Activated CD4-positive, alpha-beta memory T cell treated with anti-CD3 and anti-CD28 coated beads, Interleukin-2, amount 10 ng/mL, durations not matched to agents 7 days and 5 days (primary cell): Measurements from ENCODE around the gene PDE1C. TPM values are rescaled to one million over a fixed set of nuclear protein-coding genes. Genes with fewer than 3 reads are reported as not detected.

Experiments
- CTCF ChIA-PET: fragments of 350-600 bp; sonication (Branson Sonifier 250); formaldehyde crosslinking; loops from one replicate; lab custom pipeline; 2021; ENCODE audit warnings: antibody characterized with exemption, inconsistent platforms; lab: Charles Lee
- POLR2A ChIA-PET: fragments of 350-600 bp; sonication (Branson Sonifier 250); formaldehyde crosslinking; loops from one replicate; lab custom pipeline; 2021; ENCODE audit warnings: antibody characterized with exemption; lab: Charles Lee
- DNase-seq: peaks from one replicate; pipeline ENCODE4 v3.0.0-alpha.2; 2020
- H3K27ac Mint-ChIP-seq: one replicate; pipeline ENCODE4 v1.8.0; 2021; ENCODE audit warnings: mild to moderate bottlenecking, mixed read lengths
- H3K27me3 Mint-ChIP-seq: one replicate; pipeline ENCODE4 v1.8.0; 2021; ENCODE audit warnings: mixed read lengths
- H3K36me3 Mint-ChIP-seq: one replicate; pipeline ENCODE4 v1.8.0; 2021; ENCODE audit warnings: low read depth, mixed read lengths
- H3K4me1 Mint-ChIP-seq: one replicate; pipeline ENCODE4 v1.8.0; 2021; ENCODE audit warnings: mixed read lengths
- H3K4me3 Mint-ChIP-seq: one replicate; pipeline ENCODE4 v1.8.0; 2021; ENCODE audit warnings: mild to moderate bottlenecking, mixed read lengths
- H3K9me3 Mint-ChIP-seq: one replicate; pipeline ENCODE4 v1.8.0; 2021; ENCODE audit warnings: mixed read lengths
- total RNA-seq, 2 experiments: library from RNA; stranded (reverse); gene quantifications; one replicate each; pipeline ENCODE4 v1.2.3, GENCODE V29; 2021

The PDE1C gene
- total RNA-seq, 2 experiments from 2014 or later, result not detected

DNA sequence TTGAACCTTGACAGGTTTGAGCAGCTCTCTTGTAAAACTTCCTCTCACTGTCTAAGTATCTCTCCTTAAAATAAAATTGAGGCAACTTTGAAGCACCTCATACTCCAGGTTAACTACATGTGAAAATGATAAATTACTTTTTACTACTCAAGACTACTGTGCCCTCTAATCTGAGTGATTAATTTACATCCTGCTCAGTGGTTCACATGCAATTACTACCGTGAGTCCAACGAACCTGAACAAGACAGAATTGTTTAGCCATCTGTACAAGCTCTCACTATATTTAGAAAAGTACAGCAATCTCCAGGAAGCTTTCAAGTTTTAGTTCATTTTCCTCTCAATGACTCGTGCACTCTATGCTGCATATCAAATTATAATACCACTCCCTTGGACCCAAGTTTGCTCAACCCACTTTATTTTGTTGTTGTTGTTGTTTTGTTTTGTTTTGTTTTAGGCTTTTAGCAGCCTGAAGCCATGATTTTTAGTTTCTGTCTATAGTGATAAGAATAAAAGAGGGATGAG is 21.2 kb downstream of the PDE1C start:
- CTCF ChIA-PET, result interaction anchor here (1.4 kb wide), 1 partner anchor 11 kb away, joined by 3 read pairs; no protein-coding TSS in a partner anchor
- no peaks in the 10 kb centered on the region for H3K9me3 Mint-ChIP-seq
- no peak for DNase-seq
- H3K4me3 Mint-ChIP-seq, result no peak overlapping the region
- POLR2A ChIA-PET, result no interaction called here
- no peak overlapping the region for H3K27ac Mint-ChIP-seq
- no peaks in the 10 kb centered on the region for H3K36me3 Mint-ChIP-seq
- no peaks in the 10 kb centered on the region for H3K27me3 Mint-ChIP-seq
- H3K4me1 Mint-ChIP-seq, result no peaks in the 10 kb centered on the region

DNA sequence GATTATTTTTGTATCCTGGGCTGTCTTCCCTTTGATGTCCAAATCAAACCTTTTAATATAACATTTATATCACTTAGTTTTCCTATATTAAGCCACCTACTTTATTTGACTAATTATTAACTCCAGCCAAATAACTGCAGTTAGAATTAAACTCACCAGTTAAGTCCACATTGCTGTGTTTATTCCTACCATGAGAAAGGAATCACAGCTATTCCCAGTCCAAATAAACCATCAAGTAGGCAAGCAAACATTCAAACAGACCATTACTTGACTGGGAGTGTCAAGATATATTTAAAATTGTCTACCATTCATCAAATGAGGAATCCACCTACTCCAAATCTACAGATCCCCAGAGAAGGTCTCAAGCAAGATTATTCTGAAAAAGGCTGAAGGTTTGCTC is 22.4 kb downstream of the PDE1C start:
- Mint-ChIP-seq H3K27ac (no peak overlapping the region), H3K9me3 (peaks cover 4% of the 10 kb centered on the region), H3K4me1 (no peaks in the 10 kb centered on the region), H3K4me3 (no peak overlapping the region), H3K27me3 (no peaks in the 10 kb centered on the region), H3K36me3 (no peaks in the 10 kb centered on the region)
- CTCF ChIA-PET, result interaction anchor here (1.4 kb wide), 1 partner anchor 12 kb away, joined by 3 read pairs; no protein-coding TSS in a partner anchor
- POLR2A ChIA-PET, result no interaction called here
- DNase-seq, result no peak

DNA sequence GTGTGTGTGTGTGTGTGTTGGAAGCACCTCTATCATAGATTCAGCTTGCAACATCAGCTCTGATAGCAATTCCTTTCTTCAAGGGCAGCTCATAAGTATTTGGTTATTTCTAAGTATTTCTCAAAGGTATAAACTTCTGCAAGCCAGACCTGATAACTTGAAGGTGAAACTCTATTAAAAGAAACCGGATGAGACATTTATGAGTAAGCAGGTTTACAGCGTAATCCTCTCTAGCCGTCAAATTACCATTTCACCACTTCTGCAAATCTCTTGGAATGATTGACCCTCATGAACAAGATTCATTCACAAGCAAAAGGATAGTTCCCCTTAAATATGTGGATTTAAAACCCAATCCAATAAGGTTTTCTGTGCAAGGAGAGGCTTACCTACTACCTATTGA is 23.1 kb downstream of the PDE1C start:
- no peaks in the 10 kb centered on the region for H3K27me3 Mint-ChIP-seq
- no peaks in the 10 kb centered on the region for H3K4me1 Mint-ChIP-seq
- CTCF ChIA-PET, result no interaction called here
- POLR2A ChIA-PET, result no interaction called here
- no peak for DNase-seq
- no peaks in the 10 kb centered on the region for H3K36me3 Mint-ChIP-seq
- no peak overlapping the region for H3K27ac Mint-ChIP-seq
- peaks cover 4% of the 10 kb centered on the region for H3K9me3 Mint-ChIP-seq
- H3K4me3 Mint-ChIP-seq, result no peak overlapping the region

- peaks cover 4% of the 10 kb centered on the region for H3K9me3 Mint-ChIP-seq
- no peak overlapping the region for H3K4me3 Mint-ChIP-seq
- no peaks in the 10 kb centered on the region for H3K4me1 Mint-ChIP-seq
- H3K27me3 Mint-ChIP-seq, result no peaks in the 10 kb centered on the region
- ChIA-PET CTCF (no interaction called here), POLR2A (no interaction called here)
- no peaks in the 10 kb centered on the region for H3K36me3 Mint-ChIP-seq
- no peak for DNase-seq
- H3K27ac Mint-ChIP-seq, result no peak overlapping the region
Observed at GRCh38 chr7:32045228-32045627, 25.0 kb downstream of the PDE1C start.

DNA sequence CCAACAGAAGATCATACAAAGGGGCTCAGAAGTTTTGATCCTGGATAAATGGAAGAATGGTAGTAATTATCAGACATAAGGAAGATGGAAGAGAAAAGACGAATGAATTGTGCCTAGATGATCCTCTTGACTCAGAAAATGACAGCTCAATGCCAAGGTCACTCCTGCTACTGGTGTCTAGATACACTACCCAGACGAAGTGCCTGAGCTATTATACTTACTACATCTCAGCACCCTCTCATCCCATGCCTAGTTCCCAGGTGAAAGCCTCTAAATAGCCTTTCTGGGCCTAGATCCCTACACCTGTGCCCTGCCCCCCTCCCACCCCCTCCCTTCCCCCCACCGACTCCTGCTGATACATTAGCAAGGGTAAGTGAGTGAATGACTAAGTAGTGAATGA is 25.5 kb downstream of the PDE1C start:
- Mint-ChIP-seq H3K4me3 (no peak overlapping the region), H3K36me3 (no peaks in the 10 kb centered on the region), H3K27ac (no peak overlapping the region), H3K27me3 (no peaks in the 10 kb centered on the region), H3K9me3 (peaks cover 4% of the 10 kb centered on the region), H3K4me1 (no peaks in the 10 kb centered on the region)
- ChIA-PET POLR2A (no interaction called here), CTCF (no interaction called here)
- DNase-seq, result no peak

DNA sequence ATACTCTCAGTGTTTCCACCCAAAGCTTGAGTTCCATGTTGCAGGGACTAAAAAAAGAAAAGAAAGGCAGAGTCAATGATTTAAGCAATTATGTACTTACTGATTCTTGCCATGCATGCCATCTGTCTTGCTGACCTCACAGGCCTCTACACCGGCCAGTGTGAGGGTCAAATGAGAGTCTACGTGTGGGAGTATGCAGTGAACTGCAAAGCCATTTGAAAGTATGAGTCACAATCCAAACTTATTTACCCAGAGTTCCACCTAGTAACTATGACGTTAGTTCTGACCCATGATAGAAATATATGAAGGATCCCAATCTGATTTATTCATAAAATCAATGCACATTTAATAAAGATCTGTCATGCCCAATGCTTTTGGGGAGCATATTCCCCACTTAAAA is 26.5 kb downstream of the PDE1C start:
- no peak for DNase-seq
- H3K9me3 Mint-ChIP-seq, result peaks cover 4% of the 10 kb centered on the region
- no peaks in the 10 kb centered on the region for H3K27me3 Mint-ChIP-seq
- CTCF ChIA-PET, result no interaction called here
- H3K4me1 Mint-ChIP-seq, result no peaks in the 10 kb centered on the region
- no peak overlapping the region for H3K27ac Mint-ChIP-seq
- no peaks in the 10 kb centered on the region for H3K36me3 Mint-ChIP-seq
- POLR2A ChIA-PET, result no interaction called here
- no peak overlapping the region for H3K4me3 Mint-ChIP-seq

DNA sequence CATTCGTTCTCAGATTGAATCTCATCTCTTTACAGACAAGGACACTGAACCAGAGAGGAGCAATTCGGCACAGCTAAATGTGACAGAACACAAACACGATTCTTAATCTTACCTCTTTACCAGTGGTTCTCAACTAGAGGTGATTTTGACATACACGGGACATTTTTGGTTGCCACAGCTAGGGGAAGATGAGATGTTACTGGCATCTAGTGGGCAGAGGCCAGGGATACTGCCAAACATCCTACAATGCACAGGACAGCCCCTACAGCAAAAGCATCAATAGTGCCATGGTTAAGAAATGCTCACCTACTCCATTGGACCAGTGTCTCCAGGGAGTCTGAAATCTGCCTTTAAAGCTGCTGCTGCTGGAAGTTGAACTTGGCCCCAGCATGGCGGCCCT is 27.3 kb downstream of the PDE1C start:
- no peaks in the 10 kb centered on the region for H3K4me1 Mint-ChIP-seq
- ChIA-PET POLR2A (no interaction called here), CTCF (no interaction called here)

GRCh38 chr7:32039000-32039756 is 31.0 kb downstream of the PDE1C start:
- Mint-ChIP-seq H3K36me3 (no peaks in the 10 kb centered on the region), H3K4me3 (no peak overlapping the region), H3K27me3 (no peaks in the 10 kb centered on the region), H3K4me1 (peaks cover 11% of the 10 kb centered on the region), H3K27ac (no peak overlapping the region), H3K9me3 (peaks cover 7% of the 10 kb centered on the region)
- CTCF ChIA-PET, result interaction anchor here (0.6 kb wide), 1 partner anchor 387 kb away, joined by 3 read pairs; no protein-coding TSS in a partner anchor
- POLR2A ChIA-PET, result no interaction called here
- DNase-seq, result no peak

More for the DNA sequence above, 27.3 kb downstream of the PDE1C start:
- Mint-ChIP-seq H3K4me3 (no peak overlapping the region), H3K9me3 (peaks cover 4% of the 10 kb centered on the region), H3K27ac (no peak overlapping the region), H3K27me3 (no peaks in the 10 kb centered on the region), H3K36me3 (no peaks in the 10 kb centered on the region)
- no peak for DNase-seq

GRCh38 chr7:32037650-32038198 is 32.5 kb downstream of the PDE1C start:
- Mint-ChIP-seq H3K27ac (no peak overlapping the region), H3K9me3 (peaks cover 4% of the 10 kb centered on the region), H3K4me1 (peaks cover 11% of the 10 kb centered on the region), H3K4me3 (no peak overlapping the region), H3K27me3 (no peaks in the 10 kb centered on the region), H3K36me3 (no peaks in the 10 kb centered on the region)
- no peak for DNase-seq
- CTCF ChIA-PET, result no interaction called here
- POLR2A ChIA-PET, result no interaction called here

DNA sequence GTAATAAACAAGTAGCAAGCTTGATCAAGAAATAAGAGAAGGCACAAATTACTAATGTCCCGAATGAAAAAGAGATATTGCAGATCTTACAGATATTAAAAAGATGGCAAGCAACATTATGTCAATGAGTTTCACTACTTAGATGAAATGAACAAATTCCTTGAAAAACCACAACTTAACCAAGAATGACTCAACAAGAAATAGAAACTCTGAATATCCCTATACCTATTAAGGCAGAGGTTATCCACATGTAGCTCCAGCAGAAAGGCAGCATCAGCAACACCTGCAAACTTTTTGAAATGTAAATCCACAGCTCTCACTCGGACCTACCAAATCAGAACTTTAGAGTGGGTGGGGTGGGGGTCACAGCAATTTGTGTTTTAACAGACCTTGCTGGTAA is 33.6 kb downstream of the PDE1C start:
- Mint-ChIP-seq H3K27ac (no peak overlapping the region), H3K9me3 (peaks cover 5% of the 10 kb centered on the region), H3K36me3 (no peaks in the 10 kb centered on the region), H3K4me1 (peaks cover 11% of the 10 kb centered on the region), H3K4me3 (no peak overlapping the region), H3K27me3 (no peaks in the 10 kb centered on the region)
- ChIA-PET CTCF (no interaction called here), POLR2A (no interaction called here)
- DNase-seq, result no peak

GRCh38 chr7:32034052-32034451 is 36.2 kb downstream of the PDE1C start:
- CTCF ChIA-PET, result no interaction called here

DNA sequence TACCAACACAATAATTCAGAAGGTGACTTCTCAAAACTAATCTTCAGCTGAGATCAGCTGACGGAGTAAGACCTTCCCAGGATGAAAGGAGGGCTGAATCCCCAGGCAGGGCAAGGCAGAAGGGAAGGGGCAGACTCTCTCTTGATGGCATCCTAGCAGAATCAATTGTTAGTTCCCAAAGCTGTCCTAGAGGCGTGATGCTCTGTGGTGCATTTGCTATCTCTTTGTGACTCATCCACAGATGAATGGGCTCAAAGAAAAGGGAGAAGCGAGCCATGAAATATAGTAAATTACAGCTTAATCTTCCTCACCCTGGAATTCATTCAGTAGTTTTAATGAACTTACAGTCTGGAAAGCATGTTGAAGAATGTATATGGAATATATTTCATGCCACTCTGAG is 37.2 kb downstream of the PDE1C start:
- DNase-seq, result no peak
- Mint-ChIP-seq H3K4me1 (peaks cover 11% of the 10 kb centered on the region), H3K36me3 (no peaks in the 10 kb centered on the region), H3K27me3 (no peaks in the 10 kb centered on the region), H3K27ac (no peak overlapping the region), H3K9me3 (peaks cover 9% of the 10 kb centered on the region), H3K4me3 (no peak overlapping the region)
- POLR2A ChIA-PET, result no interaction called here
- CTCF ChIA-PET, result no interaction called here

More at GRCh38 chr7:32034052-32034451, 36.2 kb downstream of the PDE1C start:
- peaks cover 11% of the 10 kb centered on the region for H3K4me1 Mint-ChIP-seq
- H3K36me3 Mint-ChIP-seq, result no peaks in the 10 kb centered on the region
- H3K27me3 Mint-ChIP-seq, result no peaks in the 10 kb centered on the region
- DNase-seq, result no peak
- H3K9me3 Mint-ChIP-seq, result peaks cover 6% of the 10 kb centered on the region
- H3K4me3 Mint-ChIP-seq, result no peak overlapping the region
- POLR2A ChIA-PET, result no interaction called here
- H3K27ac Mint-ChIP-seq, result no peak overlapping the region

GRCh38 chr7:32032211-32032610 is 38.0 kb downstream of the PDE1C start:
- no peak overlapping the region for H3K27ac Mint-ChIP-seq
- H3K4me1 Mint-ChIP-seq, result peaks cover 11% of the 10 kb centered on the region
- ChIA-PET CTCF (no interaction called here), POLR2A (no interaction called here)
- no peak overlapping the region for H3K4me3 Mint-ChIP-seq
- H3K27me3 Mint-ChIP-seq, result no peaks in the 10 kb centered on the region
- H3K9me3 Mint-ChIP-seq, result peaks cover 9% of the 10 kb centered on the region
- DNase-seq, result no peak
- no peaks in the 10 kb centered on the region for H3K36me3 Mint-ChIP-seq
